ENCODE measurements around the gene P2RX2. TPM values are rescaled to one million over a fixed set of nuclear protein-coding genes. Genes with fewer than 3 reads are reported as not detected.

P2RX2 gene
- polyA plus RNA-seq: not detected in 2 replicates

DNA sequence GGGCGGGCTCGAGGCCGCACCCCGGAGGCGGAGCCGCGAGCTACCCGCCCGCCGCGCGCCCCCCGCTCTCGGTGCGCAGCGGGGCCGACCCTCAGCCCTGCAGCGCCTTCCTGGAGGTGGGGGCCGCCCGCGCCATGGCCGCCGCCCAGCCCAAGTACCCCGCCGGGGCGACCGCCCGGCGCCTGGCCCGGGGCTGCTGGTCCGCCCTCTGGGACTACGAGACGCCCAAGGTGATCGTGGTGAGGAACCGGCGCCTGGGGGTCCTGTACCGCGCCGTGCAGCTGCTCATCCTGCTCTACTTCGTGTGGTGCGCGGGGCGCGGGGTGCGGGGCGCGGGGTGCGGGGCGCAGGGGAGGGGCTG lies at the start of gene P2RX2:
Gene P2RX2, plus strand, starts transcription at position 94 of the 361 bp plus-strand sequence. Its CDS starts 41 bp downstream, at position 135.

GRCh38 chr12:132610051-132610759 lies 8.4 kb upstream of the P2RX2 start, which contains the start of gene LRCOL1:
Gene LRCOL1 (minus strand): TSS chr12:132610582. CDS start chr12:132606251, 4,331 bp downstream.

Other genes with a start within 250 kb of the P2RX2 start
- 0.17 TPM in 2 replicates for gene FBRSL1, start 128.6 kb upstream of the P2RX2 start, polyA plus RNA-seq
- not detected in 2 replicates for gene LRCOL1, start 8.2 kb upstream of the P2RX2 start, polyA plus RNA-seq
- gene POLE, start 68.6 kb downstream of the P2RX2 start, polyA plus RNA-seq: 0.31 TPM in 1 of 2 replicates, not detected in the other
- gene PXMP2, start 68.8 kb downstream of the P2RX2 start, polyA plus RNA-seq: 0.85 and 5.0 TPM in 2 replicates
- gene PGAM5, start 92.1 kb downstream of the P2RX2 start, polyA plus RNA-seq: 6.4 and 7.8 TPM in 2 replicates
- gene ANKLE2, start 143.1 kb downstream of the P2RX2 start, polyA plus RNA-seq: 8.9 and 10.4 TPM in 2 replicates
- gene GOLGA3, start 210.1 kb downstream of the P2RX2 start, polyA plus RNA-seq: 3.4 and 4.3 TPM in 2 replicates

Measured in Purkinje cell (primary cell).